ENCODE results near the gene SPRYD3. TPM values are rescaled to one million over a fixed set of nuclear protein-coding genes. Genes with fewer than 3 reads are reported as not detected.

The SPRYD3 gene
- total and polyA plus RNA-seq, 2 experiments from 2014 or later: 4.3 to 5.4 TPM

DNA sequence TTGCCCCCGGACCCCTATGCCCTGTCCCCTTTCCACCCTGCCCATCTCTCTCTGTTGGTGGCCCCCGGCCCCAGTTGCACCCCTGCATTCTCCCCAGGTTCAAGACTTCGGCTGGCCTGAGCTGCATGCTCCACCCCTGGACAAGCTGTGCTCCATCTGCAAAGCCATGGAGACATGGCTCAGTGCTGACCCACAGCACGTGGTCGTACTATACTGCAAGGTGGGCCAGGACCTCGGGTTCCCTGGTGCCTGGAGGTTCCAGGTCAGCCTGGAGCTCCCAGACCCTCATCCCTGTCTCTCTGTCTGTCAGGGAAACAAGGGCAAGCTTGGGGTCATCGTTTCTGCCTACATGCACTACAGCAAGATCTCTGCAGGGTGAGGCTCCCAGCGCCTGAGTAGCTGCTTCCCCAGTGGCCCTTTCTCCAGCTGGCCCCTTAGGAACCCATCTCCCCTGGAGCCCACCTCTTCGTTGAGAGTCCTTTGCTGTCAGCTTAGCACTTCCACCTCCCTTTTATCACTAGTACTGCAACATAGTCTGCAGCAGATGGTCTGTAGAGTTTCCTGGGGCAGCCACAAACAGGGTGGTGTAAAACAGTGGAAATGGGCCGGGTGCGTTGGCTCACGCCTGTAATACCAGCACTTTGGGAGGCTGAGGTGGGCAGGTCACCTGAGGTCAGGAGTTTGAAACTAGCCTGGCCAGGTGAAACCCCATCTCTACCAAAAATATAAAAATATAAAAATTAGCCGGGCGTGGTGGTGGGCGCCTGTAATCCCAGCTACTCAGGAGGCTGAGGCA is 23.5 kb downstream of the SPRYD3 start (continued):
- TF ChIP-seq ZNF462 (CRISPR knock-in tag; IDR thresholded peaks at IDR 0.05): no peak
- TF ChIP-seq POLR2AphosphoS5 (IDR thresholded peaks at IDR 0.05; ENCODE audit: low read depth): no peak

GRCh38 chr12:53054112-53054878 is 24.9 kb downstream of the SPRYD3 start:
- peak overlapping the region; percentile 93 for H3K4me3 Mint-ChIP-seq
- peaks cover 21% of the 10 kb centered on the region for H3K27me3 Mint-ChIP-seq (ENCODE audit: insufficient read depth, low read depth, poor library complexity)
- H3K36me3 ChIP-seq (ENCODE audit: insufficient read depth): no peaks in the 10 kb centered on the region
- peaks cover 16% of the 10 kb centered on the region; the same call in 1 of the 2 replicates for H3F3A ChIP-seq (replicated peaks; ENCODE audit: low read depth)
- peak overlapping the region; percentile 98 for H3K27ac Mint-ChIP-seq
- peaks cover 17% of the 10 kb centered on the region; the same call in 1 of the 2 replicates for H3K27me3 ChIP-seq (ENCODE audit: insufficient read depth)
- DNase-seq (ENCODE audit: low spot score) (peak; percentile 99), ATAC-seq (peak; percentile 74)
- no peaks in the 10 kb centered on the region; the same call in 2 of the 3 replicates for H3K9me3 Mint-ChIP-seq
- H3K9me2 ChIP-seq (ENCODE audit: insufficient read depth): no peaks in the 10 kb centered on the region
- peak overlapping the region; percentile 99 for H3K4me3 ChIP-seq
- peak overlapping the region; percentile 99 for H2AFZ ChIP-seq
- H3K4me1 Mint-ChIP-seq: peaks cover 32% of the 10 kb centered on the region
- peaks cover 16% of the 10 kb centered on the region; the same call in 1 of the 2 replicates for H3K79me2 ChIP-seq (replicated peaks; ENCODE audit: insufficient read depth)
- peak overlapping the region; percentile 96 for H3K27ac ChIP-seq (ENCODE audit: low read depth)
- peaks cover 37% of the 10 kb centered on the region for H3K4me1 ChIP-seq (ENCODE audit: insufficient read depth)
- peaks cover 16% of the 10 kb centered on the region for H4K20me1 ChIP-seq (replicated peaks; ENCODE audit: insufficient read depth)
- peaks cover 18% of the 10 kb centered on the region for H3K36me3 Mint-ChIP-seq (ENCODE audit: low read depth)
- H3K4me2 ChIP-seq: peak overlapping the region; percentile 98
- TF ChIP-seq CREB1 (CRISPR knock-in tag; IDR thresholded peaks at IDR 0.05; ENCODE audit: low read depth): peak; percentile 90
- TF ChIP-seq, protein P1, sequence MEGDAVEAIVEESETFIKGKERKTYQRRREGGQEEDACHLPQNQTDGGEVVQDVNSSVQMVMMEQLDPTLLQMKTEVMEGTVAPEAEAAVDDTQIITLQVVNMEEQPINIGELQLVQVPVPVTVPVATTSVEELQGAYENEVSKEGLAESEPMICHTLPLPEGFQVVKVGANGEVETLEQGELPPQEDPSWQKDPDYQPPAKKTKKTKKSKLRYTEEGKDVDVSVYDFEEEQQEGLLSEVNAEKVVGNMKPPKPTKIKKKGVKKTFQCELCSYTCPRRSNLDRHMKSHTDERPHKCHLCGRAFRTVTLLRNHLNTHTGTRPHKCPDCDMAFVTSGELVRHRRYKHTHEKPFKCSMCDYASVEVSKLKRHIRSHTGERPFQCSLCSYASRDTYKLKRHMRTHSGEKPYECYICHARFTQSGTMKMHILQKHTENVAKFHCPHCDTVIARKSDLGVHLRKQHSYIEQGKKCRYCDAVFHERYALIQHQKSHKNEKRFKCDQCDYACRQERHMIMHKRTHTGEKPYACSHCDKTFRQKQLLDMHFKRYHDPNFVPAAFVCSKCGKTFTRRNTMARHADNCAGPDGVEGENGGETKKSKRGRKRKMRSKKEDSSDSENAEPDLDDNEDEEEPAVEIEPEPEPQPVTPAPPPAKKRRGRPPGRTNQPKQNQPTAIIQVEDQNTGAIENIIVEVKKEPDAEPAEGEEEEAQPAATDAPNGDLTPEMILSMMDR (conservative IDR thresholded peaks at IDR 0.05; ENCODE audit: low read depth in 2 of 2): no peak
- peak; percentile 95 for TF ChIP-seq POLR2AphosphoS5 (IDR thresholded peaks at IDR 0.05; ENCODE audit: low read depth)
- TF ChIP-seq JUNB (IDR thresholded peaks at IDR 0.05; ENCODE audit: unreplicated experiment): no peak
- TF ChIP-seq ZNF331 (CRISPR knock-in tag; IDR thresholded peaks at IDR 0.05; ENCODE audit: low read depth): no peak
- no peak for TF ChIP-seq NANOG (IDR thresholded peaks at IDR 0.05; ENCODE audit: borderline replicate concordance)
- no peak for TF ChIP-seq STAT1 (IDR thresholded peaks at IDR 0.05; ENCODE audit: unreplicated experiment)
- TF ChIP-seq ZNF114 (CRISPR knock-in tag; IDR thresholded peaks at IDR 0.05): no peak
- TF ChIP-seq REST (IDR thresholded peaks at IDR 0.05; ENCODE audit: unreplicated experiment): no peak

All from GM23338 (cell line).